Activated CD8-positive, alpha-beta T cell treated with anti-CD3 and anti-CD28 coated beads for 36 hours (primary cell): Measurements from ENCODE around the gene SLC35G6. TPM values are rescaled to one million over a fixed set of nuclear protein-coding genes. Genes with fewer than 3 reads are reported as not detected.
"Not testable (repeated sequence)": the region's sequence is repeated elsewhere in the genome, so short reads cannot be mapped to it uniquely, and the experiment has no call there.

Experiments used
- ATAC-seq: fragments of 200-7000 bp; cut with Tn5 transposase; one replicate; pipeline ENCODE4 v1.10.0; 2021; ENCODE audit warnings: mild to moderate bottlenecking, moderate library complexity
- CTCF ChIA-PET: fragments of 350-600 bp; sonication (Branson Sonifier 250); formaldehyde crosslinking; loops from one replicate; lab custom pipeline; 2021; ENCODE audit warnings: antibody characterized with exemption; lab: Charles Lee
- POLR2A ChIA-PET: fragments of 350-600 bp; sonication (Branson Sonifier 250); formaldehyde crosslinking; loops from one replicate; lab custom pipeline; 2021; ENCODE audit warnings: antibody characterized with exemption; lab: Charles Lee
- DNase-seq: peaks from one replicate; pipeline ENCODE4 v3.0.0-alpha.2; 2020
- H3K27ac Mint-ChIP-seq: one replicate; pipeline ENCODE4 v1.8.0; 2021; ENCODE audit warnings: mild to moderate bottlenecking, mixed read lengths
- H3K27me3 Mint-ChIP-seq: one replicate; pipeline ENCODE4 v1.8.0; 2021; ENCODE audit warnings: mixed read lengths
- H3K36me3 Mint-ChIP-seq: one replicate; pipeline ENCODE4 v1.8.0; 2021; ENCODE audit warnings: low read depth, mixed read lengths
- H3K4me1 Mint-ChIP-seq: one replicate; pipeline ENCODE4 v1.8.0; 2021; ENCODE audit warnings: low read depth, mixed read lengths
- H3K4me3 Mint-ChIP-seq: one replicate; pipeline ENCODE4 v1.8.0; 2021; ENCODE audit warnings: mild to moderate bottlenecking, moderate library complexity, mixed read lengths
- H3K9me3 Mint-ChIP-seq: one replicate; pipeline ENCODE4 v1.8.0; 2021; ENCODE audit warnings: mixed read lengths
- intact Hi-C: fragments of 100-400 bp; cut with micrococcal nuclease; formaldehyde crosslinking; loops from one replicate; pipeline ENCODE4 v1.10.0; 2022
- total RNA-seq, 2 experiments: library from RNA; stranded (reverse); gene quantifications; one replicate each; pipeline ENCODE4 v1.2.3, GENCODE V29; 2021
- TF ChIP-seq, protein P1 (sequence below): fragments of 200-600 bp; IDR thresholded peaks from one replicate; pipeline ENCODE4 v1.8.0; 2022; ENCODE audit warnings: antibody characterized with exemption, mild to moderate bottlenecking

Gene SLC35G6
- total RNA-seq, 2 experiments from 2014 or later: not detected

DNA sequence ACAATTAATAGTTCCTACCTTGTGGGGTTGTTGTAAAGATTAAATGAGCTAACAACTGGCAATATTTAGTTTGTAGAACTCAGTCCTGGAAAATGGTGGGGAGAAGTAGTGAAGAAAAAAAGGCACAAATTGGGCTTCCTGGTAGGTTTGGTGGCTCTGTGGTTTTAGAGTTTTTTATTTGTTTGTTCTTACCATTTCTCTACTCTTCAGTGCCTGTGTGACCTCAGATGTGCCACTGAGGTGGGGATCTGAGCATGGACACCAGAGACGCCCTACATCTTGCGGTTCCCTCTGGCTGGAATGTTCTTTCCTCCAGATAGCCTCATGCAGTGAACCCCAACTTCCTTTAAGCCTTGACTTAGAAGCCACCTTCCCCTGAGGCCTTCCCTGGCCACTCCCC, 9.5 kb upstream of the SLC35G6 start:
- peaks cover 45% of the 10 kb centered on the region for H3K4me1 Mint-ChIP-seq
- H3K36me3 Mint-ChIP-seq: peaks cover 15% of the 10 kb centered on the region
- H3K9me3 Mint-ChIP-seq: no peaks in the 10 kb centered on the region
- H3K27me3 Mint-ChIP-seq: no peaks in the 10 kb centered on the region
- DNase-seq: no peak
- H3K27ac Mint-ChIP-seq: peak overlapping the region; percentile 80
- ATAC-seq: no peak
- intact Hi-C loops: no loop called here
- H3K4me3 Mint-ChIP-seq: no peak overlapping the region
- ChIA-PET POLR2A (interaction anchor here (1.1 to 2.2 kb wide), 6 partner anchors 8 to 31 kb away, joined by 3 to 12 read pairs (median 4); partner anchors contain the start of genes POLR2A and ZBTB4), CTCF (no interaction called here)
- TF ChIP-seq, protein P1, sequence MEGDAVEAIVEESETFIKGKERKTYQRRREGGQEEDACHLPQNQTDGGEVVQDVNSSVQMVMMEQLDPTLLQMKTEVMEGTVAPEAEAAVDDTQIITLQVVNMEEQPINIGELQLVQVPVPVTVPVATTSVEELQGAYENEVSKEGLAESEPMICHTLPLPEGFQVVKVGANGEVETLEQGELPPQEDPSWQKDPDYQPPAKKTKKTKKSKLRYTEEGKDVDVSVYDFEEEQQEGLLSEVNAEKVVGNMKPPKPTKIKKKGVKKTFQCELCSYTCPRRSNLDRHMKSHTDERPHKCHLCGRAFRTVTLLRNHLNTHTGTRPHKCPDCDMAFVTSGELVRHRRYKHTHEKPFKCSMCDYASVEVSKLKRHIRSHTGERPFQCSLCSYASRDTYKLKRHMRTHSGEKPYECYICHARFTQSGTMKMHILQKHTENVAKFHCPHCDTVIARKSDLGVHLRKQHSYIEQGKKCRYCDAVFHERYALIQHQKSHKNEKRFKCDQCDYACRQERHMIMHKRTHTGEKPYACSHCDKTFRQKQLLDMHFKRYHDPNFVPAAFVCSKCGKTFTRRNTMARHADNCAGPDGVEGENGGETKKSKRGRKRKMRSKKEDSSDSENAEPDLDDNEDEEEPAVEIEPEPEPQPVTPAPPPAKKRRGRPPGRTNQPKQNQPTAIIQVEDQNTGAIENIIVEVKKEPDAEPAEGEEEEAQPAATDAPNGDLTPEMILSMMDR: no peak

DNA sequence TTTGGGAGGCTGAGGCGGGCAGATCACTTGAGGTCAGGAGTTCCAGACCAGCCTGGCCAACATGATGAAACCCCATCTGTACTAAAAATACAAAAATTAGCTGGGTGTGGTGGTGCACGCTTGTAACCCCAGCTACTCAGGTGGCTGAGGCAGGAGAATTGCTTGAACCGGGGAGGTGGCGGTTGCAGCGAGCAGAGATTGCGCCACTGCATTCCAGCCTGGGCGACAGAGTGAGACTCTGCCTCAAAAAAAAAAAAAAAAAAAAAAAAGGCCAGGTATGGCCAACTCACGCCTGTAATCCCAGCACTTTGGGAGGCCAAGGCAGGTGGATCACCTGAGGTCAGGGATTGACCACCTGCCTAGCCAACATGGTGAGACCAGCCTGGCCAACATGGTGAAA, 6.5 kb upstream of the SLC35G6 start:
- intact Hi-C loops, H3K4me3 Mint-ChIP-seq, H3K27ac Mint-ChIP-seq, DNase-seq, ATAC-seq, H3K9me3 Mint-ChIP-seq, H3K27me3 Mint-ChIP-seq: not testable (repeated sequence)
- peaks cover 48% of the 10 kb centered on the region for H3K4me1 Mint-ChIP-seq
- CTCF ChIA-PET: interaction anchor here (1.6 to 2.3 kb wide), 2 partner anchors 8 to 38 kb away, joined by 5 to 8 read pairs; no protein-coding TSS in a partner anchor
- peaks cover 20% of the 10 kb centered on the region for H3K36me3 Mint-ChIP-seq
- POLR2A ChIA-PET: interaction anchor here (1.1 to 8.1 kb wide), 5 partner anchors 11 to 75 kb away, joined by 3 to 122 read pairs (median 17); partner anchors contain the start of gene FGF11

DNA sequence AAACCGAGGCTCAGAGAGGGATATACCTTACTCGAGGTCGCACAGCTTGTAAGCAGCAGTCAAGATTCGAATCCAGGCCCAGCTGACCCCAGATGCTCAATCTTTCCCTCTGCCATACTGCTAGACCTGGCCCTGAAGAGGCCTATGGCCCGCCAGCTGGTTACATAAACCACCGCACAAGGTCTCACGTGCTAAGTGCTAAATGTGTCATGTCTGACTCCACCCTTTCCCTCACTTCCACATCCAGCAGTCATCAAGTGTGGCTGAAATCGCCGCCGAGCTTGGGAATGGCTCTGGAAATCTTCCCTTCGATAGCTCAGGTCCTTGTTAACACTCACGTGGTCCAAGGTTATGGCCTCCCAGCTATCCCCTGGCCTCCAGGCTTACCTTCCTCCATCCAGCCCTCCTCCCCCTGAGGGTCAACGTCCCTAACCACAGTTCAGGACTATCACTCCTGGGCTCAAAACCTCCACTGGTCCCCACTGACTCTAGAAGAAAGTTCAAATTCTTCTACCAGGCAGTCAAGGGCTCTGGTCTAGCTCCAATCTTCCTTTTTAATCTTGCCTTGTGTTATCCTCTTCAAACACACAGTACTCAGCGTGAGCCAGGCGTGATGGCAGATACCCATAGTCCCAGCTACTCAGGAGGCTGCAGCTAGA, 5.4 kb upstream of the SLC35G6 start:
- Mint-ChIP-seq H3K4me3 (peak overlapping the region; percentile 96), H3K27ac (peak overlapping the region; percentile 93), H3K4me1 (peaks cover 52% of the 10 kb centered on the region), H3K36me3 (peaks cover 20% of the 10 kb centered on the region), H3K9me3 (no peaks in the 10 kb centered on the region), H3K27me3 (no peaks in the 10 kb centered on the region)
- ChIA-PET POLR2A (interaction anchor here (0.6 to 8.1 kb wide), 12 partner anchors 10 to 210 kb away, joined by 3 to 122 read pairs (median 4); partner anchors contain the start of genes FGF11 and TMEM102), CTCF (interaction anchor here (0.8 to 6.6 kb wide), 6 partner anchors 9 to 120 kb away, joined by 3 to 49 read pairs (median 7); partner anchors contain the start of gene TMEM102)
- TF ChIP-seq, protein P1: no peak
- DNase-seq (peak; percentile 39), ATAC-seq (no peak)
- intact Hi-C loops: no loop called here

DNA sequence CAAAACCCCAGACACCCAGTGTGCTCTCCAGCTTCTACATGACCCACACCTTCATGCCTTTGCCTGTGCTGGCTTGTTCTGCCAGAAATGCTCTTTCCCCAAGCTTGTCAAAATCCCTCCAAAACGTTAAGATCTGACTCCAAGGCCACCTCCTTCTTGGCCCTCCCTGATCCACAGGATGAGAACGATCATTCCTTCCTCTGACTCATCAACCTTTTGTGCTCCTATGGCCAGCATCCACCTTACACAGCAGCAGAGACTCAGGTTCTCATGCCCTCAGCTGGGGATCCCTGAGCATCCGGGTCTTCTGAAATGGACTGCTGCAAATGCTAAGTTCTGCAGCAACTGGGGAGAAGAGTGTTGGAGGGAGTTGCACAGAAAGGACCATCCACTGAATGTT, 4.8 kb upstream of the SLC35G6 start:
- peaks cover 54% of the 10 kb centered on the region for H3K4me1 Mint-ChIP-seq
- TF ChIP-seq, protein P1: no peak

DNA sequence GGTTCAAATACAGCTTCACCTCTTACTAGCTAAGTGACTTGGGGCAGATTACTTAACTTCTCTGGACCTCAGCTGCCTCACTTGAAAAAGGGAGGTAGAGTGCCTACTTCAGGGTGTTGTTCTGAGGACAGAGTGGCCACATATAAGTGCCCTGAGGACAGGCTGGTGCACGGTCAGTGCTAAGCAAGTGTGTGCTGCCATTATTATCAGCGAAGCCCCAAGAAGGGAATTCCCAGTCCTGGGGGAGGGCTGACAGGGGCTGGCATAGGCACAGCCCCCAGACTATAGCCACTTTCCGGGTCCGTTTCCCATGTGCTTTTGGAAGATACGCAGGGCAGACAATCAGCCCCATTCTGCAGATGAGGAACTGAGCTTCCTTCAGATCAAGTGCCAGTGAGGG, 4.3 kb upstream of the SLC35G6 start:
- ChIA-PET CTCF (interaction anchor here (0.8 to 6.6 kb wide), 6 partner anchors 10 to 155 kb away, joined by 3 to 49 read pairs (median 7); partner anchors contain the start of gene TMEM102), POLR2A (interaction anchor here (0.6 to 8.1 kb wide), 13 partner anchors 9 to 135 kb away, joined by 3 to 122 read pairs (median 5); partner anchors contain the start of genes FGF11 and TMEM102)
- intact Hi-C loops: no loop called here
- Mint-ChIP-seq H3K4me3 (peak overlapping the region; percentile 96), H3K4me1 (peaks cover 53% of the 10 kb centered on the region), H3K27ac (peak overlapping the region; percentile 93), H3K36me3 (peaks cover 20% of the 10 kb centered on the region), H3K27me3 (no peaks in the 10 kb centered on the region), H3K9me3 (no peaks in the 10 kb centered on the region)
- DNase-seq: no peak
- no peak for ATAC-seq
- TF ChIP-seq, protein P1: no peak

More for the DNA sequence above, 4.8 kb upstream of the SLC35G6 start:
- ATAC-seq: no peak
- peaks cover 20% of the 10 kb centered on the region for H3K36me3 Mint-ChIP-seq
- no peaks in the 10 kb centered on the region for H3K27me3 Mint-ChIP-seq
- POLR2A ChIA-PET: interaction anchor here (0.6 to 8.1 kb wide), 14 partner anchors 9 to 210 kb away, joined by 3 to 122 read pairs (median 5); partner anchors contain the start of genes FGF11 and TMEM102
- peak overlapping the region; percentile 96 for H3K4me3 Mint-ChIP-seq
- peak overlapping the region; percentile 93 for H3K27ac Mint-ChIP-seq
- intact Hi-C loops: no loop called here
- CTCF ChIA-PET: interaction anchor here (0.8 to 6.6 kb wide), 5 partner anchors 9 to 120 kb away, joined by 3 to 49 read pairs (median 7); partner anchors contain the start of gene TMEM102
- H3K9me3 Mint-ChIP-seq: no peaks in the 10 kb centered on the region
- DNase-seq: no peak
